ENCODE data around the gene ZC3H7B.
"Not testable (repeated sequence)": the region's sequence is repeated elsewhere in the genome, so short reads cannot be mapped to it uniquely, and the experiment has no call there.

Gene ZC3H7B

DNA sequence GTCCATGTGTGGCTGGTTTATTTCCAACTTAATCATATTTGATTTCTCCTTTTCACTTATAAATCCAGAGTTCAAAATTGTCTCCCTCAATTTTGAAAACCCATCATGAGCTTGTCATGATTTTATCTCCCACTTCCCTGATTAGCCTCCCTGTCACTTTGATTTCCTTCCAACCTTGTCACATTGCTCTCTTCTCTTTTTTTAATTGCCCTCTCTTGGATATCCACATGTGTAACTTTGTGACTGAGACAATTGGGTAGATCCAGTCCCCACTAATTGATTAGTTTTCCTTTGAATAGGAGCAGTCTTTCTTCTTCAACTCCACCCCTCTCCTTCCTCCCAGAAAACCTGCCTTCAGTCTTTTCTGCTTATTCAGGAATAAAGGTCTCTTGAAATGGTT is 82.8 kb downstream of the ZC3H7B start:
- peaks cover 22% of the 10 kb centered on the region for H3K4me1 ChIP-seq (ENCODE audit: control insufficient read depth, insufficient read depth, low read length)
- no peak overlapping the region for H3K4me3 ChIP-seq (ENCODE audit: low read length in 2 of 2)
- H3K27me3 ChIP-seq (ENCODE audit: control insufficient read depth in 1 of 2, insufficient read depth in 2 of 2, low read length in 2 of 2) = no peaks in the 10 kb centered on the region
- peaks cover 13% of the 10 kb centered on the region in 2 donors for H3K36me3 ChIP-seq (ENCODE audit: control insufficient read depth in 2 of 2, insufficient read depth in 2 of 2, low read length in 2 of 2)
- H3K9ac ChIP-seq (ENCODE audit: low read length in 2 of 2) = no peak overlapping the region
- H3K27ac ChIP-seq (ENCODE audit: low read length) = peak overlapping the region; percentile 37
- no peaks in the 10 kb centered on the region for H3K9me3 ChIP-seq (ENCODE audit: control insufficient read depth in 2 of 2, low read length in 2 of 2)

DNA sequence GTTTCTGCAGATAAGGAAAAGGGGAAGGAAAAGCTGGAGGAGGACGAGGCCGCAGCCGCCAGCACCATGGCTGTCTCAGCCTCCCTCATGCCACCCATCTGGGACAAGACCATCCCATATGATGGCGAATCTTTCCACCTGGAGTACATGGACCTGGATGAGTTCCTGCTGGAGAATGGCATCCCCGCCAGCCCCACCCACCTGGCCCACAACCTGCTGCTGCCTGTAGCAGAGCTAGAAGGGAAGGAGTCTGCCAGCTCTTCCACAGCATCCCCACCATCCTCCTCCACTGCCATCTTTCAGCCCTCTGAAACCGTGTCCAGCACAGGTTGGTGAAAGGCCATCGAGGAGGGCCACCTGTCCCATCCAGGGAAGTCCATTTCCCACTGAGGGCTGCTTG is 86.0 kb downstream of the ZC3H7B start:
- Histone ChIP-seq H3K27ac (ENCODE audit: low read length) (no peak overlapping the region), H3K9ac (ENCODE audit: low read length in 2 of 2) (no peak overlapping the region), H3K4me3 (ENCODE audit: low read length in 2 of 2) (no peak overlapping the region), H3K4me1 (ENCODE audit: control insufficient read depth, insufficient read depth, low read length) (peaks cover 13% of the 10 kb centered on the region), H3K9me3 (ENCODE audit: control insufficient read depth in 2 of 2, low read length in 2 of 2) (no peaks in the 10 kb centered on the region), H3K27me3 (ENCODE audit: control insufficient read depth in 1 of 2, insufficient read depth in 2 of 2, low read length in 2 of 2) (no peaks in the 10 kb centered on the region), H3K36me3 (ENCODE audit: control insufficient read depth in 2 of 2, insufficient read depth in 2 of 2, low read length in 2 of 2) (peaks cover 21 to 27% of the 10 kb centered on the region in 2 donors)

DNA sequence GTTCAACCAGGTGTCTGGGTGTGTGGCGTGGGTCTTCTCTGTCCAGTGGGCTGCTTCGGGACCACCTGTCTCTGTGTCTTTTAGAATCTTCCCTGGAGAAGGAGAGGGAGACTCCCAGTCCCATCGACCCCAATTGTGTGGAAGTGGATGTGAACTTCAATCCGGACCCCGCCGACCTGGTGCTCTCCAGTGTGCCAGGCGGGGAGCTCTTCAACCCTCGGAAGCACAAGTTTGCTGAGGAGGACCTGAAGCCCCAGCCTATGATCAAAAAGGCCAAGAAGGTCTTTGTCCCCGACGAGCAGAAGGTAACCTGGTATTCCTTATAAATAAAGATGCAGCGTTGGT is 92.7 kb downstream of the ZC3H7B start:
- Histone ChIP-seq H3K27me3 (ENCODE audit: control insufficient read depth in 1 of 2, insufficient read depth in 2 of 2, low read length in 2 of 2) (no peaks in the 10 kb centered on the region), H3K9me3 (ENCODE audit: control insufficient read depth in 2 of 2, low read length in 2 of 2) (no peaks in the 10 kb centered on the region), H3K36me3 (ENCODE audit: control insufficient read depth in 2 of 2, insufficient read depth in 2 of 2, low read length in 2 of 2) (peaks cover 45 to 60% of the 10 kb centered on the region in 2 donors), H3K4me1 (ENCODE audit: control insufficient read depth, insufficient read depth, low read length) (peaks cover 10% of the 10 kb centered on the region), H3K27ac (ENCODE audit: low read length) (no peak overlapping the region), H3K4me3 (ENCODE audit: low read length in 2 of 2) (no peak overlapping the region), H3K9ac (ENCODE audit: low read length in 2 of 2) (peak overlapping the region in 1 of 2 donors; percentile 5)

DNA sequence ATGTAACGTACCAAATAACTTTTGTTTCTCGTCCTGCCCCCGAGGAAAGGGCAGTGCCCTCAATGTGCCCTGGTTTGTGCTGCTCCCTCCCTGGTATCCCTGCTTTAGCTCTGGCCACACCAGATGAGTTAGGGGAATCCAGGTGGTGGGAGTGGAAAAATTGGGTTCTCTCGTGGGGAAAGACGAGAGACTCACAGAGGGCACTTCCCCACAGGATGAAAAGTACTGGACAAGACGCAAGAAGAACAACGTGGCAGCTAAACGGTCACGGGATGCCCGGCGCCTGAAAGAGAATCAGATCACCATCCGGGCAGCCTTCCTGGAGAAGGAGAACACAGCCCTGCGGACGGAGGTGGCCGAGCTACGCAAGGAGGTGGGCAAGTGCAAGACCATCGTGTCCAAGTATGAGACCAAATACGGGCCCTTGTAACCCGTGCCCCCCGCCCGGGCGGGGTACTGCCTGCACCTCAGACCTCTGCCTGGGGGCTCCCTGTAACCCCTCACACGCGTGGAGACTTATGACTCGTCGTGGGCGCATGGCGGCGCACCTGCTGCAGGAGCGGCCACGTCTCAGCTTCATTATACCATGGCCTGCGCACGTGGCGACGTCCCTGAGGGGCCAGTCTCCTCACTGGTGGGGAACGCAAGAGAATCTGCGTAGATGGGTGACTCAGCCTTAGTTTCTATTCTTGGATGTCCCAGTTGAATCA is 94.4 kb downstream of the ZC3H7B start:
- Histone ChIP-seq H3K4me3 (ENCODE audit: low read length in 2 of 2) (no peak overlapping the region), H3K9ac (ENCODE audit: low read length in 2 of 2) (no peak overlapping the region), H3K27ac (ENCODE audit: low read length) (no peak overlapping the region), H3K36me3 (ENCODE audit: control insufficient read depth in 2 of 2, insufficient read depth in 2 of 2, low read length in 2 of 2) (peaks cover 44 to 56% of the 10 kb centered on the region in 2 donors), H3K4me1 (ENCODE audit: control insufficient read depth, insufficient read depth, low read length) (peaks cover 10% of the 10 kb centered on the region), H3K27me3 (ENCODE audit: control insufficient read depth in 1 of 2, insufficient read depth in 2 of 2, low read length in 2 of 2) (no peaks in the 10 kb centered on the region), H3K9me3 (ENCODE audit: control insufficient read depth in 2 of 2, low read length in 2 of 2) (no peaks in the 10 kb centered on the region)

DNA sequence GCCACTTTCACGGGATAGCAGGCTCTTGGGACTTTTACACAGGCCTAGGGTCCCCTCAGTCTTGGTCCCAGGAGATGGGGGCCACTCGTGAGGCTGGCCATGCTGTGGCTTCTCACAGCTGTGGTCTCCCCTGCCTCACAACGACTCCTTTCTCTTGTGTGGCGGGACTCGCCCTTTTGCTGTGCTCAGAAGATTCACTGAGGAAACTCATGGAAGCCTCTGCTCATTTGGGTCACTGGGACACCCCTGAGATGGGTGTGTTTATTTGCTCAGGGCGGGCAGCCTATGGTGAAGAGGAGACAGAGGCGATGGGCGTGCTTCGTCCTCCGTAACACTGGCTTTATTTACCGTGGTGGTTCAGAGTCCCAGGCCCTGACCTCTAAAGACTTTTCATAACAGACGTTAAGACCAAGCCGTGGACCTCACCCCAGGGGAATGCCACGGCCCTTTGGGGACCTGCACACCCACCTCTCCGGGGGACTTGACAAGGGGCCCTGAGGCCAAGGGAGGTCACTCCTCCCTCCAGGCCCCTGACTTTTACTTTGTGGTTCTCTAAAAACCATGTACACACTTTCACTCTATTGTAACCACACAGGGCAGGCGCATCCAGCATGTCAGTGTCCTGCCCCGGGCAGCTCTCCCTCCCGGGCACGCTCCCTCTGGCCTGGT is 96.0 kb downstream of the ZC3H7B start:
- H3K9me3 ChIP-seq (ENCODE audit: control insufficient read depth in 2 of 2, low read length in 2 of 2) = no peaks in the 10 kb centered on the region
- peaks cover 38 to 49% of the 10 kb centered on the region in 2 donors for H3K36me3 ChIP-seq (ENCODE audit: control insufficient read depth in 2 of 2, insufficient read depth in 2 of 2, low read length in 2 of 2)
- H3K27me3 ChIP-seq (ENCODE audit: control insufficient read depth in 1 of 2, insufficient read depth in 2 of 2, low read length in 2 of 2) = no peaks in the 10 kb centered on the region
- no peak overlapping the region for H3K9ac ChIP-seq (ENCODE audit: low read length in 2 of 2)
- peak overlapping the region; percentile 6 for H3K27ac ChIP-seq (ENCODE audit: low read length)
- H3K4me1 ChIP-seq (ENCODE audit: control insufficient read depth, insufficient read depth, low read length) = peaks cover 21% of the 10 kb centered on the region
- H3K4me3 ChIP-seq (ENCODE audit: low read length in 2 of 2) = no peak overlapping the region

DNA sequence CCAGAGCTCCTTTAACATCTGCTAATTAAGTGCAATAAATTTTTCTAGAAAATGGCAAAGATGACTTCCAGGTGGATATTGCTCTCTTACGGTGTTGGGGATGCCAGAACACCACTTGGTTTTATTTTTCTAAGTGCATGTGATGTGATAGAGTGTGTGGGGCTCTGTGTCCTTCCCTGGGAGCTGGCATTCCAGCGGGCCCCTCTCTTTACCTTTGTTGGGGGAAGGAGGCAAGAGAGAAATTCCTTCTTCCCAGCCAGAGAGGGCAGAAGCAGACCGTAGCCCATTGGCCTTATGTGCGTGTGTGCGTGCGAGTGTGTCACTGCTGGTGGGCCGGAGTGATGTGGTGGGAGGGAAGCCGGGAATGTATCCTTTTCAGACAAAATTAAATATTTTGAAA is 97.6 kb downstream of the ZC3H7B start:
- H3K27ac ChIP-seq (ENCODE audit: low read length) = no peak overlapping the region
- H3K27me3 ChIP-seq (ENCODE audit: control insufficient read depth in 1 of 2, insufficient read depth in 2 of 2, low read length in 2 of 2) = no peaks in the 10 kb centered on the region
- peaks cover 38 to 49% of the 10 kb centered on the region in 2 donors for H3K36me3 ChIP-seq (ENCODE audit: control insufficient read depth in 2 of 2, insufficient read depth in 2 of 2, low read length in 2 of 2)
- no peaks in the 10 kb centered on the region for H3K9me3 ChIP-seq (ENCODE audit: control insufficient read depth in 2 of 2, low read length in 2 of 2)
- H3K9ac ChIP-seq (ENCODE audit: low read length in 2 of 2) = no peak overlapping the region
- H3K4me1 ChIP-seq (ENCODE audit: control insufficient read depth, insufficient read depth, low read length) = peaks cover 31% of the 10 kb centered on the region
- H3K4me3 ChIP-seq (ENCODE audit: low read length in 2 of 2) = no peak overlapping the region

DNA sequence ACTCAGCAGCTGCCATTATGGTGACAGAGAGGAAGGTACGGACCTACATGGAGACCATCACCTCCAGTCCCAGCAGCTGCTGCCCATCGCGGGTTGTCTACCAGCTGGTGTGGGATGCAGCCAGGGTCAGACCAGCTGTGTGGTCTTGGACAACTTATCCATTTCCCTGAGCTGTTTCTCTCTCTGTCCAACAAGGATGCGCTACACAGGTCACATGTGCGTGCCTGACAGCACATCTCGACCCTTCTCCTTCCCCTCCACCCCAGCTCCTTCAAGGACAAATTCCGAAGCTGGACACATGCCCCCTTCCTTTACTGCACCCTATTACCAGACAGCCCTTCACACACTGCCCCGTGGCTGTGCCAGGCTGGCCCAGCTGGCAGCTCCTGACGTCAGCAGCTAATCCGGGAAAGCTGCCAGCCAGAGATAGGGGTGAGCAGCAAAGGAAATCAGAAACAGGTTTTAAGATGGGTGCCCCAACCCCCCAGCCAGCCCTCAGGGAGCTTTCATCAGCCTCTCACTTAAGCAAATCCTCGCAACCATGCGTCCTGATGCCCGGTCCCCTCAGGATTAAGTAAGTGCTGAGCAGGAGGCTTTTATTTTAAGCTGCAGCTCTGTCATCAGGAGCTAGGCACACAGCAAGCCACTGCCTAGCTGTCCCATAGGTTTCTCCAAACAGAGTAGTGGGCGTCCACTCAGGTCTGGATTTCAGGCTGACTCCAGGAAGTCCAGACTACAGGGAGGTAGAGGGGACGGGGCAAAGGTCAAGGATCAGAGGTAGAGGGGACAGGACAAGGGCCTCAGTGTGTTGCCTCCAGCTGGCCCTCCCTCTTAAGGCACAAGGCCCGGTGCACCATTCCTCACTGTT is 100.7 kb downstream of the ZC3H7B start:
- Histone ChIP-seq H3K4me1 (ENCODE audit: control insufficient read depth, insufficient read depth, low read length) (peaks cover 29% of the 10 kb centered on the region), H3K27ac (ENCODE audit: low read length) (peak overlapping the region; percentile 85), H3K27me3 (ENCODE audit: control insufficient read depth in 1 of 2, insufficient read depth in 2 of 2, low read length in 2 of 2) (no peaks in the 10 kb centered on the region), H3K4me3 (ENCODE audit: low read length in 2 of 2) (peak overlapping the region in 1 of 2 donors; percentile 47), H3K9me3 (ENCODE audit: control insufficient read depth in 2 of 2, low read length in 2 of 2) (no peaks in the 10 kb centered on the region), H3K9ac (ENCODE audit: low read length in 2 of 2) (peak overlapping the region in 1 of 2 donors; percentile 68), H3K36me3 (ENCODE audit: control insufficient read depth in 2 of 2, insufficient read depth in 2 of 2, low read length in 2 of 2) (peaks cover 11 to 19% of the 10 kb centered on the region in 2 donors)

DNA sequence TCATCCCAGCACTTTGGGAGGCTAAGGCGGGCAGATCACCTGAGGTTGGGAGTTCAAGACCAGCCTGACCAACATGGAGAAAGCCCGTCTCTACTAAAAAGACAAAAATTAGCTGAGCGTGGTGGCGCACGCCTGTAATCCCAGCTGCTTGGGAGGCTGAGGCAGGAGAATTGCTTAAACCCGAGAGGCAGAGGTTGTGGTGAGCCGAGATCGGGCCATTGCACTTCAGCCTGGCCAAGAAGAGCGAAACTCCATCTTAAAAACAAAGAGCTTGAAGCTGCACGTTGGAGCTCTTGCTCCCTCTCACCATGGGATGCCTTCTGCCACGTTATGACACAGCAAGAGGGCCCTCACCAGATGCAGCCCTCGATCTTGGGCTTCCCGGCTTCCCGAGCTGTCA is 101.5 kb downstream of the ZC3H7B start:
- H3K9me3 ChIP-seq (ENCODE audit: control insufficient read depth in 2 of 2, low read length in 2 of 2); H3K9ac ChIP-seq (ENCODE audit: low read length in 2 of 2): not testable (repeated sequence)
- peak overlapping the region; percentile 85 for H3K27ac ChIP-seq (ENCODE audit: low read length)

DNA sequence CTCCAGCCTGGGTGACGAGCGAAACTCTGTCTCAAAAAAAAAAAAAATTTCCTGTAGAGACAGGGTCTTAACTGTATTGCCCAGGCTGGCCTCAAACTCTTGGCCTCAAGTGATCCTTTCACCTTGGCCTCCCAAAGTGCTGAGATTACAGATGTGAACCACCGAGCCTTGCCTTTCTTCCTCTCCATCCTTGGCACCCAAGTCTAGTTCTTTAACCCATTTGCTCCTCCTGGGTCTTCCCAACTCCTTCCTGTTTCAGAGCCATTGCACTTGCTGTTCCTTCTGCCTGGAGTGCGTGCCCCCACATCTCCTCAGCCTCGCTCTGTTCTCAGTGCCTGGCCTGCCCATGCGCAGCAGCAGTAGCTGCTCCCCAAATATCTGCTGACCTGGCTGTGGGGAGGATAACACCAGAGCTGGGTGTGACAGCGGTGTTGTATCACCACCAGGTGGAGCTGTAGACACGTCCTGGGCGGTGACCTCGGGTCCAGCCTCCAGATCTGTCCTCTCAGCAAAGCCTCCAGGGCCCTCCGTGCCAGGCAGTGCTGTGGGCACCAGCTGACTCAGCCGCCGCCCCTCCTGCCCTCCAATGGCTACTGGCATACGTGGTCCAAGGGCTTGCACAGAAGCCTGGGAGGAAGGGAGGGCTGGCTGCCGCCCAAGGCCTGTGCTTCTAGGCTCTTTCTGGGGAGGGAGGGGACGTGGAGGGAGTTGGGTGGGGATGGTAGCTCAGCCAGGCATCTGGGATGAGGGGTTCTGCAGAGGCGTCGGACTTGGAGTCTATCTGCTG is 102.4 kb downstream of the ZC3H7B start:
- H3K36me3 ChIP-seq (ENCODE audit: control insufficient read depth in 2 of 2, insufficient read depth in 2 of 2, low read length in 2 of 2) = peaks cover 0 to 5% of the 10 kb centered on the region in 2 donors
- peak overlapping the region in 1 of 2 donors; percentile 29 for H3K4me3 ChIP-seq (ENCODE audit: low read length in 2 of 2)
- peaks cover 29% of the 10 kb centered on the region for H3K4me1 ChIP-seq (ENCODE audit: control insufficient read depth, insufficient read depth, low read length)
- H3K27ac ChIP-seq (ENCODE audit: low read length) = peak overlapping the region; percentile 74
- no peaks in the 10 kb centered on the region for H3K27me3 ChIP-seq (ENCODE audit: control insufficient read depth in 1 of 2, insufficient read depth in 2 of 2, low read length in 2 of 2)
- peak overlapping the region; percentile 20 to 42 for H3K9ac ChIP-seq (ENCODE audit: low read length in 2 of 2)
- no peaks in the 10 kb centered on the region for H3K9me3 ChIP-seq (ENCODE audit: control insufficient read depth in 2 of 2, low read length in 2 of 2)

More for the DNA sequence above, 101.5 kb downstream of the ZC3H7B start:
- H3K27me3 ChIP-seq (ENCODE audit: control insufficient read depth in 1 of 2, insufficient read depth in 2 of 2, low read length in 2 of 2); H3K4me3 ChIP-seq (ENCODE audit: low read length in 2 of 2): not testable (repeated sequence)
- Histone ChIP-seq H3K4me1 (ENCODE audit: control insufficient read depth, insufficient read depth, low read length) (peaks cover 29% of the 10 kb centered on the region), H3K36me3 (ENCODE audit: control insufficient read depth in 2 of 2, insufficient read depth in 2 of 2, low read length in 2 of 2) (peaks cover 2 to 12% of the 10 kb centered on the region in 2 donors)

DNA sequence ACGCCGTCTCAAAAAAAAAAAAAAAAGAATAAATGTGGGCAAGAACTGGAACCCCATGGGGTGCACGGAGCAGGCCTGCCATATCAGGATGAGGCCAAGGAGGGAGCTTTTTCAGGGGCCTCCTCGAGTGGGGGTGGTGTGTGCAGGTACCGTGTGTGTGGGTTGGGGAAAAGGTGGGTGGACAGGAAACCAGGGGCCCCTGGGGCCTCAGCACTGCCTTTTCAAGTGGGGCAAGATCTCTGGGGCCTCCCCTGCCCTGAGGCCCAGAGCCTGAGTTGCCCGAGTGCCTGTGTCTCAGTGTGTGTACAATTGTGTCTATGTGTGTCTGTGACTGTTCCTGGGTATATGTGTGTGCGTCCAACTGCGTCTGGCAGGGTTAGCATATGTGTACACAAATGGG is 104.3 kb downstream of the ZC3H7B start:
- Histone ChIP-seq H3K9ac (ENCODE audit: low read length in 2 of 2) (no peak overlapping the region), H3K36me3 (ENCODE audit: control insufficient read depth in 2 of 2, insufficient read depth in 2 of 2, low read length in 2 of 2) (no peaks in the 10 kb centered on the region), H3K4me1 (ENCODE audit: control insufficient read depth, insufficient read depth, low read length) (peaks cover 38% of the 10 kb centered on the region), H3K4me3 (ENCODE audit: low read length in 2 of 2) (no peak overlapping the region), H3K9me3 (ENCODE audit: control insufficient read depth in 2 of 2, low read length in 2 of 2) (no peaks in the 10 kb centered on the region), H3K27me3 (ENCODE audit: control insufficient read depth in 1 of 2, insufficient read depth in 2 of 2, low read length in 2 of 2) (no peaks in the 10 kb centered on the region), H3K27ac (ENCODE audit: low read length) (no peak overlapping the region)
